Measurements from ENCODE around the gene CYP19A1. TPM values are rescaled to one million over a fixed set of nuclear protein-coding genes. Genes with fewer than 3 reads are reported as not detected.

The CYP19A1 gene
- total RNA-seq, 1 donor from 2014 or later: 0.07 TPM

- no peak for TF ChIP-seq CTCF (IDR thresholded peaks at IDR 0.05)
- no peak overlapping the region for H3K4me3 Mint-ChIP-seq
- ChIA-PET POLR2A (no interaction called here), CTCF (interaction anchor here (1.6 kb wide), 1 partner anchor 9 kb away, joined by 6 read pairs; no protein-coding TSS in a partner anchor)
- H3K9me3 Mint-ChIP-seq: no peaks in the 10 kb centered on the region
- no peak overlapping the region for H3K27ac Mint-ChIP-seq
- no peak for ATAC-seq (ENCODE audit: low read depth)
- H3K4me1 Mint-ChIP-seq: no peaks in the 10 kb centered on the region
- intact Hi-C loops (cut with micrococcal nuclease): no loop called here
- H3K36me3 Mint-ChIP-seq (ENCODE audit: low read depth): no peaks in the 10 kb centered on the region
- DNase-seq: no peak
- peaks cover 23% of the 10 kb centered on the region for H3K27me3 Mint-ChIP-seq
These were observed 137.6 kb downstream of the CYP19A1 start for GRCh38 chr15:51200792-51201191.

GRCh38 chr15:51199541-51199940 is 138.9 kb downstream of the CYP19A1 start:
- TF ChIP-seq CTCF (IDR thresholded peaks at IDR 0.05): no peak
- intact Hi-C loops (cut with micrococcal nuclease): no loop called here
- ATAC-seq (ENCODE audit: low read depth) (no peak), DNase-seq (no peak)
- no peak overlapping the region for H3K4me3 Mint-ChIP-seq
- POLR2A ChIA-PET: no interaction called here
- no peaks in the 10 kb centered on the region for H3K9me3 Mint-ChIP-seq
- no peaks in the 10 kb centered on the region for H3K36me3 Mint-ChIP-seq (ENCODE audit: low read depth)
- no peaks in the 10 kb centered on the region for H3K4me1 Mint-ChIP-seq
- CTCF ChIA-PET: no interaction called here
- H3K27me3 Mint-ChIP-seq: peaks cover 26% of the 10 kb centered on the region
- H3K27ac Mint-ChIP-seq: no peak overlapping the region

- POLR2A ChIA-PET: no interaction called here
- no peaks in the 10 kb centered on the region for H3K36me3 Mint-ChIP-seq (ENCODE audit: low read depth)
- no peak for TF ChIP-seq CTCF (IDR thresholded peaks at IDR 0.05)
- no peak for ATAC-seq (ENCODE audit: low read depth)
- CTCF ChIA-PET: no interaction called here
- no peaks in the 10 kb centered on the region for H3K9me3 Mint-ChIP-seq
- H3K4me3 Mint-ChIP-seq: no peak overlapping the region
- H3K4me1 Mint-ChIP-seq: no peaks in the 10 kb centered on the region
- intact Hi-C loops (cut with micrococcal nuclease): no loop called here
- H3K27ac Mint-ChIP-seq: no peak overlapping the region
- peaks cover 27% of the 10 kb centered on the region for H3K27me3 Mint-ChIP-seq
- DNase-seq: no peak
These were observed 139.6 kb downstream of the CYP19A1 start for GRCh38 chr15:51198701-51199232.

- Mint-ChIP-seq H3K9me3 (no peaks in the 10 kb centered on the region), H3K27ac (no peak overlapping the region), H3K4me1 (no peaks in the 10 kb centered on the region), H3K27me3 (peaks cover 36% of the 10 kb centered on the region), H3K4me3 (no peak overlapping the region), H3K36me3 (ENCODE audit: low read depth) (no peaks in the 10 kb centered on the region)
- no peak for DNase-seq
- no peak for TF ChIP-seq CTCF (IDR thresholded peaks at IDR 0.05)
- no peak for ATAC-seq (ENCODE audit: low read depth)
- intact Hi-C loops (cut with micrococcal nuclease): no loop called here
- ChIA-PET CTCF (interaction anchor here (1.0 kb wide), 1 partner anchor 32 kb away, joined by 4 read pairs; no protein-coding TSS in a partner anchor), POLR2A (no interaction called here)
These were observed 142.9 kb downstream of the CYP19A1 start for GRCh38 chr15:51195459-51195858.

GRCh38 chr15:51193979-51194378 is 144.4 kb downstream of the CYP19A1 start:
- no peak for ATAC-seq (ENCODE audit: low read depth)
- ChIA-PET CTCF (interaction anchor here (1.3 to 3.0 kb wide), 3 partner anchors 11 to 88 kb away, joined by 3 to 28 read pairs (median 11); no protein-coding TSS in a partner anchor), POLR2A (no interaction called here)
- Mint-ChIP-seq H3K27me3 (peaks cover 34% of the 10 kb centered on the region), H3K36me3 (ENCODE audit: low read depth) (no peaks in the 10 kb centered on the region), H3K27ac (no peak overlapping the region), H3K4me1 (no peaks in the 10 kb centered on the region), H3K4me3 (no peak overlapping the region), H3K9me3 (no peaks in the 10 kb centered on the region)
- no peak for TF ChIP-seq CTCF (IDR thresholded peaks at IDR 0.05)
- DNase-seq: no peak
- intact Hi-C loops (cut with micrococcal nuclease): loop anchor here (5.0 kb wide), 2 partner anchors 517 to 1957 kb away; no protein-coding TSS in a partner anchor

Data from activated B cell treated with CpG ODN at 0.5 μM for 24 hours (primary cell).